Measurements from ENCODE around the gene LTBP2.

DNA sequence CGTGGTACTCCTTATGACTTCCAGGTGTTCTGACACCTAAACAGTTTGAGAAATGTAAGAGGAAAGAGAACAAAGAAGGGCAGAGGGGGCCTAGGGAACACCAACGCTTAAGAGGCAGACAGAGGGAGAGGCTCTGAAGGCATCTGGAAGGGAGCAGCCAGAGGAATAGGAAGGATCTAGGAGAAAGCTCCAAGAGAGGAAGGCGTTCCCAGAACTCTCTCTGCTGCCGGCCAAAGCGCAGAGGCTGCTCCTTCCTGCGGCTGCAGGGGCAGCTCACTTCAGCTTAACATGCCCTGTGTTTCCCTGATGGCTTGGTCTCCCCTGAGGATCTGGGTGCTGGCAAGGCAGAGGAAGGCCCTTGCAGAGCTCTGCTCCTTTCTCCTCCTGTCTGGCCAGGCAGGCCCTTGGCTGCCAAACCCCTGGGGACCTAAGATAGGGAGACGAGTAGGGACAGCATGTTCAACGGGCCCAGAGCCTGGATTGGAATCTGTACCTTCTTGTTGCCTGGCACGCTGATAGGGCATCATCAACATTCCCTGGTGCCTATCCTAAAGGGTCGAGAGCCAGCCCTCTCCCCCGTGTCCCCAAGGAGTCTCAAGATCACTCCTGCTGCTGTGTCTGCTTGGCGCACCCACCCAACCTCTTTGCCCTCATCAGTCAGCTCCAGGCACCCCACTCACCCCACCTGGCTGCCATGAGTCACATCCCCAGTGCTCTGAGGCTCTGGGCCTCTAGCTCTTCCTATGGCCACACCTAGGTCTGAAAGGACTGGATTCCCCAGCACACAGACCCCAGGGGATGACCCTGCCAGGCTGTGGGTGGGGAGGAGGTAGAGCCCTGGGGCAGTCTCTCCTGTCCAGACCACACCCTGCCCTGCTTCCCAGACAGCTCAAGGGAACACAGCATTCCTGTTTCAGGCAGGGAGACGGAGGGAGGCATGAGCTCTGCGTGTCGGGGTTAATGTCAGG lies 45.6 kb downstream of the LTBP2 start:
- TF ChIP-seq EZH2 (IDR thresholded peaks at IDR 0.05; ENCODE audit: low read length, unreplicated experiment) = no peak
- no peak for TF ChIP-seq EZH2phosphoT487 (IDR thresholded peaks at IDR 0.05; ENCODE audit: borderline replicate concordance, low read length)
- no peak for TF ChIP-seq CTCF (conservative IDR thresholded peaks at IDR 0.05; ENCODE audit: low read depth, low read length)
